H1 (cell line): ENCODE measurements around the gene KHDRBS2. TPM values are rescaled to one million over a fixed set of nuclear protein-coding genes. Genes with fewer than 3 reads are reported as not detected.

ENCODE experiments used
- CTCF ChIA-PET: fragments of 300-600 bp; sonication (Branson Sonifier 250); formaldehyde crosslinking; loops from one replicate; lab custom pipeline; 2021; ENCODE audit not compliant: partially characterized antibody; lab: Charles Lee
- POLR2A ChIA-PET: fragments of 300-600 bp; sonication (Branson Sonifier 250); formaldehyde crosslinking; loops from one replicate; lab custom pipeline; 2021; ENCODE audit warnings: inconsistent platforms; ENCODE audit not compliant: partially characterized antibody; lab: Charles Lee
- DNase-seq, 2 experiments: peaks; one replicate each; pipeline versions ENCODE4 v3.0.0 to v3.0.0-alpha.2; 2010 to 2022; ENCODE audit warnings: low spot score in 2 of 2, low read depth in 1 of 2, mixed read lengths in 1 of 2
- FAIRE-seq: peaks from 2 replicates; lab custom pipeline; 2011; peaks lifted over from hg19 to GRCh38; lab: Jason Lieb, UNC
- H2AFZ ChIP-seq: 2 replicates; pipeline ENCODE4 v1.8.1; 2012; ENCODE audit warnings: low read length, inconsistent platforms
- H2AK5ac ChIP-seq: 2 replicates; pipeline ENCODE4 v1.6.1; 2013; ENCODE audit warnings: low read depth, low read length
- H2BK120ac ChIP-seq: replicated peaks from 2 replicates; pipeline ENCODE3; 2013; ENCODE audit warnings: low read depth, low read length, inconsistent platforms
- H2BK12ac ChIP-seq: 2 replicates; pipeline ENCODE4 v1.6.1; 2013; ENCODE audit warnings: low read depth, low read length
- H2BK15ac ChIP-seq: 2 replicates; pipeline ENCODE4 v1.6.1; 2013; ENCODE audit warnings: low read length
- H2BK20ac ChIP-seq: 2 replicates; pipeline ENCODE4 v1.6.1; 2013; ENCODE audit warnings: low read length
- H2BK5ac ChIP-seq: 2 replicates; pipeline ENCODE4 v1.6.1; 2013; ENCODE audit warnings: low read depth, low read length
- H3K14ac ChIP-seq: 2 replicates; pipeline ENCODE4 v1.6.1; 2013; ENCODE audit warnings: inconsistent platforms; ENCODE audit not compliant: insufficient read length
- H3K18ac ChIP-seq: 2 replicates; pipeline ENCODE4 v1.6.1; 2013; ENCODE audit warnings: low read length; ENCODE audit errors: extremely low read depth
- H3K23ac ChIP-seq: 2 replicates; pipeline ENCODE4 v1.6.1; 2013; ENCODE audit warnings: inconsistent platforms; ENCODE audit not compliant: insufficient read length
- H3K23me2 ChIP-seq: 2 replicates; pipeline ENCODE4 v1.6.1; 2013; ENCODE audit warnings: low read depth, low read length
- H3K27ac ChIP-seq: 2 replicates; pipeline ENCODE4 v1.6.1; 2011; ENCODE audit warnings: low read depth, low read length, inconsistent platforms
- H3K27me3 ChIP-seq, 4 experiments: replicated peaks in 1 of 4; 1 replicate in 1 of 4; 2 replicates in 3 of 4; pipeline versions ENCODE4 v1.6.1 to v1.8.1; 2011 to 2013; ENCODE audit warnings: low read length in 3 of 4, mild to moderate bottlenecking in 3 of 4, inconsistent platforms in 2 of 4, mixed read lengths in 2 of 4, moderate library complexity in 1 of 4; ENCODE audit not compliant: control insufficient read depth in 3 of 4, insufficient read depth in 3 of 4; ENCODE audit errors: extremely low read depth in 1 of 4
- H3K36me3 ChIP-seq, 4 experiments: 2 replicates each; pipeline versions ENCODE4 v1.6.1 to v1.8.1; 2011 to 2013; ENCODE audit warnings: mild to moderate bottlenecking in 4 of 4, low read length in 3 of 4, moderate library complexity in 2 of 4, control low read depth in 1 of 4, inconsistent platforms in 1 of 4; ENCODE audit not compliant: insufficient read depth in 4 of 4, control insufficient read depth in 2 of 4
- H3K4ac ChIP-seq: replicated peaks from 2 replicates; pipeline ENCODE3; 2013; ENCODE audit warnings: low read length, low read depth, mixed read lengths, inconsistent platforms; ENCODE audit not compliant: insufficient read length
- H3K4me1 ChIP-seq, 4 experiments: replicated peaks in 1 of 4; 1 replicate in 1 of 4; 2 replicates in 3 of 4; pipeline versions ENCODE4 v1.6.1 to v1.8.1; 2011 to 2013; ENCODE audit warnings: low read length in 3 of 4, inconsistent platforms in 2 of 4, mixed read lengths in 1 of 4; ENCODE audit not compliant: insufficient read depth in 4 of 4, control insufficient read depth in 3 of 4
- H3K4me2 ChIP-seq, 2 experiments: 2 replicates each; pipeline versions ENCODE4 v1.6.1 to v1.8.1; 2011 to 2013; ENCODE audit warnings: low read depth in 2 of 2, low read length in 2 of 2, control low read depth in 1 of 2, inconsistent platforms in 1 of 2, mild to moderate bottlenecking in 1 of 2; ENCODE audit not compliant: insufficient read depth in 1 of 2
- H3K4me3 ChIP-seq, 4 experiments: fragments of 200-600, 300-600 bp in 1 of 4; sonication (generic), shearing (Covaris generic), sonication (Bioruptor Twin) in 1 of 4; 2 replicates each; pipeline versions ENCODE4 v1.5.1 to v1.8.1; 2011 to 2016; ENCODE audit warnings: low read length in 4 of 4, low read depth in 3 of 4, control low read depth in 2 of 4, inconsistent platforms in 2 of 4, mild to moderate bottlenecking in 2 of 4, mixed read lengths in 1 of 4, moderate library complexity in 1 of 4; ENCODE audit not compliant: insufficient read depth in 2 of 4; ENCODE audit errors: extremely low read depth in 1 of 4
- H3K56ac ChIP-seq: replicated peaks from 2 replicates; pipeline ENCODE3; 2013; ENCODE audit warnings: low read depth, mild to moderate bottlenecking, mixed read lengths, low read length, inconsistent platforms; ENCODE audit not compliant: insufficient read length
- H3K79me1 ChIP-seq: 2 replicates; pipeline ENCODE4 v1.6.1; 2013; ENCODE audit warnings: low read depth, low read length, control low read depth
- H3K79me2 ChIP-seq, 2 experiments: 2 replicates each; pipeline versions ENCODE4 v1.6.1 to v1.8.1; 2012 to 2013; ENCODE audit warnings: low read length in 2 of 2, mild to moderate bottlenecking in 2 of 2, inconsistent platforms in 1 of 2; ENCODE audit not compliant: insufficient read depth in 2 of 2, control insufficient read depth in 1 of 2
- H3K9ac ChIP-seq, 4 experiments: replicated peaks in 1 of 4; 1 replicate in 1 of 4; 2 replicates in 3 of 4; pipeline versions ENCODE4 v1.6.1 to v1.8.1; 2011 to 2013; ENCODE audit warnings: low read depth in 3 of 4, low read length in 3 of 4, control low read depth in 2 of 4, mild to moderate bottlenecking in 2 of 4, moderate library complexity in 2 of 4, inconsistent platforms in 1 of 4; ENCODE audit errors: extremely low read depth in 1 of 4
- H3K9me3 ChIP-seq, 2 experiments: 2 replicates each; pipeline versions ENCODE4 v1.6.1 to v1.8.1; 2012 to 2013; ENCODE audit warnings: mild to moderate bottlenecking in 2 of 2, moderate library complexity in 2 of 2, control low read depth in 1 of 2, inconsistent platforms in 1 of 2, low read depth in 1 of 2, low read length in 1 of 2, mixed read lengths in 1 of 2; ENCODE audit not compliant: insufficient read depth in 2 of 2
- H4K20me1 ChIP-seq, 2 experiments: replicated peaks in 1 of 2; 2 replicates each; pipeline versions ENCODE3 to v1.8.1; 2011 to 2013; ENCODE audit warnings: inconsistent platforms in 2 of 2, low read length in 2 of 2, mild to moderate bottlenecking in 1 of 2; ENCODE audit not compliant: insufficient read depth in 2 of 2, control insufficient read depth in 1 of 2
- H4K5ac ChIP-seq: 2 replicates; pipeline ENCODE4 v1.6.1; 2013; ENCODE audit warnings: low read length, low read depth, mixed read lengths, inconsistent platforms; ENCODE audit not compliant: insufficient read length
- H4K8ac ChIP-seq: 2 replicates; pipeline ENCODE4 v1.8.0; 2013; ENCODE audit warnings: mild to moderate bottlenecking, moderate library complexity, low read length, inconsistent platforms; ENCODE audit not compliant: insufficient read depth; ENCODE audit errors: extremely low read depth
- H4K91ac ChIP-seq: replicated peaks from 2 replicates; pipeline ENCODE3; 2013; ENCODE audit warnings: low read length, mixed read lengths, inconsistent platforms; ENCODE audit not compliant: insufficient read length
- POLR2A ChIP-seq, 2 experiments: IDR thresholded peaks; 1 replicate in 1 of 2; 2 replicates in 1 of 2; pipeline ENCODE4 v1.6.1; 2011; ENCODE audit warnings: low read depth in 2 of 2, low read length in 2 of 2, mild to moderate bottlenecking in 2 of 2; ENCODE audit errors: control extremely low read depth in 1 of 2
- POU5F1 ChIP-seq: IDR thresholded peaks from 2 replicates; pipeline ENCODE4 v1.6.1; 2011; ENCODE audit warnings: low read depth, mild to moderate bottlenecking, low read length, moderate library complexity
- SIX5 ChIP-seq: IDR thresholded peaks from 2 replicates; pipeline ENCODE4 v1.6.1; 2011; ENCODE audit warnings: mild to moderate bottlenecking, low read depth, low read length
- TEAD4 ChIP-seq: IDR thresholded peaks from 2 replicates; pipeline ENCODE4 v1.6.1; 2012; ENCODE audit warnings: low read depth, low read length, inconsistent platforms, mixed read lengths
- USF2 ChIP-seq: IDR thresholded peaks from 2 replicates; pipeline ENCODE4 v1.6.1; 2011; ENCODE audit warnings: low read length, improper control_type of control experiment
- YY1 ChIP-seq: IDR thresholded peaks from 2 replicates; pipeline ENCODE4 v1.6.1; 2011; ENCODE audit warnings: low read depth, mild to moderate bottlenecking, low read length
- WGBS, 2 experiments: shearing (Covaris generic) in 1 of 2; methylation state at CpG; one replicate each; pipeline versions ENCODE4 v1.1.6 to v1.1.7; 2013 to 2015; ENCODE audit warnings: low lambda C conversion rate in 2 of 2, mixed read lengths in 2 of 2, inconsistent platforms in 1 of 2, low coverage in 1 of 2, missing lambda C conversion rate in 1 of 2; ENCODE audit not compliant: insufficient replicate concordance in 2 of 2, insufficient coverage in 1 of 2, insufficient read length in 1 of 2; ENCODE audit errors: extremely low coverage in 1 of 2, missing lambda C conversion rate in 1 of 2; 5-methylcytosine and 5-hydroxymethylcytosine counted together
- polyA plus RNA-seq, 7 experiments: library from polyadenylated mRNA; depleted of rRNA in 3 of 7; stranded (reverse) in 5 of 7; unstranded in 2 of 7; fragments of >200 nt in 5 of 7; fragments of 200-250 nt in 2 of 7; gene quantifications; 1 replicate in 5 of 7; 2 replicates in 1 of 7; 4 replicates in 1 of 7; pipeline versions ENCODE4 v1.2.1 to v1.2.3, GENCODE V29; 2011 to 2013; ENCODE audit warnings: missing spikeins in 2 of 7, mixed read lengths in 2 of 7
- total RNA-seq: library from RNA; stranded (reverse); fragmentation: NEBNext Ultra II Directional; extraction: Animal tissue kit (Norgen Biotek cat#: 25700); gene quantifications from 2 replicates; pipeline ENCODE4 v1.2.1, GENCODE V29; 2021

KHDRBS2 gene
- total and polyA plus RNA-seq, 2 of the 8 experiments (the other 6 are each of a cell fraction or from before 2014, with no cell fraction given), result 5.2 to 7.7 TPM

DNA sequence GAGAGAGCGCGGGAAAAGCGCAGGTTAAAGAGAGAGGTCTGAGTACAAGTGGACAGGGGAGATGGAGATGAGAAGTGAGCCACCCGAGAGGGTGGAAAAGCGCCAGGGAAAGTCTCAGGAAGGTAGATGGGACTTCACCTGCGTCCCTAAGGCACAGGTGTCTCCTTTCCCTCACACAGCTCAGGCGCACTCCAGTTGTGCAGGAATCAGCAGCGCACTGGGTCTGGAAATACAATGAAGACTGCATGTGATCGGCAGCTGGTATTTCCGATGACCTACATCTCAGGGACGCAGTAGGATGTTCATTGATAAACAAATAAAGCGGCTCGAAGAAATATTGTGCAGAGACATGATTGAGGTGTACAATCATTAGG is 432 bp upstream of the KHDRBS2 start:
- FAIRE-seq (no peak), DNase-seq (no peak)
- peak overlapping the region; percentile 98 for H2AFZ ChIP-seq
- ChIA-PET CTCF (interaction anchor here (0.8 kb wide), 1 partner anchor 16 kb away, joined by 4 read pairs; no protein-coding TSS in a partner anchor), POLR2A (no interaction called here)
- H3K4me1 ChIP-seq, result peaks cover 0 to 4% (median 0%) of the 10 kb centered on the region in 4 experiments; a peak in 1 of 7 replicates
- no peak overlapping the region for H2AK5ac ChIP-seq
- H3K4me3 ChIP-seq, result peak overlapping the region; percentile 49 to 95 (median 92)
- H2BK5ac ChIP-seq, result no peak overlapping the region
- no peak overlapping the region for H3K56ac ChIP-seq
- no peak overlapping the region for H4K91ac ChIP-seq
- H3K14ac ChIP-seq, result no peak overlapping the region
- TF ChIP-seq YY1, result no peak
- TF ChIP-seq USF2, result no peak
- no peak for TF ChIP-seq POLR2A (IDR thresholded peaks at IDR 0.05; ENCODE audit: control extremely low read depth in 1 of 2, low read depth in 2 of 2, low read length in 2 of 2)
- TF ChIP-seq SIX5, result no peak
- no peak for TF ChIP-seq TEAD4
- TF ChIP-seq POU5F1, result no peak
- H3K79me2 ChIP-seq, result peaks cover 0 to 39% of the 10 kb centered on the region in 2 experiments; a peak in 3 of 4 replicates
- H2BK20ac ChIP-seq, result no peak overlapping the region
- no peak overlapping the region for H3K23ac ChIP-seq
- peak overlapping the region in 3 of 4 experiments; percentile 15 to 56 (median 36); a peak in 3 of 7 replicates for H3K9ac ChIP-seq
- no peaks in the 10 kb centered on the region for H3K9me3 ChIP-seq
- no peaks in the 10 kb centered on the region for H3K79me1 ChIP-seq
- peak overlapping the region; percentile 51; the same call in 1 of the 2 replicates for H4K8ac ChIP-seq
- H3K23me2 ChIP-seq, result peaks cover 12% of the 10 kb centered on the region
- H3K27ac ChIP-seq, result no peak overlapping the region
- H4K20me1 ChIP-seq, result no peaks in the 10 kb centered on the region
- peak overlapping the region; percentile 89 to 99 for H3K4me2 ChIP-seq
- H3K18ac ChIP-seq, result peak overlapping the region; percentile 51; the same call in 1 of the 2 replicates
- no peaks in the 10 kb centered on the region for H3K27me3 ChIP-seq
- H2BK12ac ChIP-seq, result no peak overlapping the region
- no peak overlapping the region for H4K5ac ChIP-seq
- no peak overlapping the region for H3K4ac ChIP-seq
- no peak overlapping the region for H2BK15ac ChIP-seq
- H3K36me3 ChIP-seq, result no peaks in the 10 kb centered on the region
- 3% methylated on average over 13 of the region's 13 CpGs; no CpG with 5 or more reads in 1 of the 2 experiments for WGBS, 2 experiments
- no peak overlapping the region for H2BK120ac ChIP-seq
